HG02970 (cell line): ENCODE measurements around the gene CCBE1.
"Not testable (repeated sequence)": the region's sequence is repeated elsewhere in the genome, so short reads cannot be mapped to it uniquely, and the experiment has no call there.

Source experiments
- ATAC-seq: cut with Tn5 transposase; IDR thresholded peaks from one replicate; pipeline ENCODE4 v1.9.1; 2021; ENCODE audit warnings: mild to moderate bottlenecking, moderate library complexity, moderate number of reproducible peaks; ENCODE audit not compliant: unreplicated experiment, low FRiP score

CCBE1 gene

DNA sequence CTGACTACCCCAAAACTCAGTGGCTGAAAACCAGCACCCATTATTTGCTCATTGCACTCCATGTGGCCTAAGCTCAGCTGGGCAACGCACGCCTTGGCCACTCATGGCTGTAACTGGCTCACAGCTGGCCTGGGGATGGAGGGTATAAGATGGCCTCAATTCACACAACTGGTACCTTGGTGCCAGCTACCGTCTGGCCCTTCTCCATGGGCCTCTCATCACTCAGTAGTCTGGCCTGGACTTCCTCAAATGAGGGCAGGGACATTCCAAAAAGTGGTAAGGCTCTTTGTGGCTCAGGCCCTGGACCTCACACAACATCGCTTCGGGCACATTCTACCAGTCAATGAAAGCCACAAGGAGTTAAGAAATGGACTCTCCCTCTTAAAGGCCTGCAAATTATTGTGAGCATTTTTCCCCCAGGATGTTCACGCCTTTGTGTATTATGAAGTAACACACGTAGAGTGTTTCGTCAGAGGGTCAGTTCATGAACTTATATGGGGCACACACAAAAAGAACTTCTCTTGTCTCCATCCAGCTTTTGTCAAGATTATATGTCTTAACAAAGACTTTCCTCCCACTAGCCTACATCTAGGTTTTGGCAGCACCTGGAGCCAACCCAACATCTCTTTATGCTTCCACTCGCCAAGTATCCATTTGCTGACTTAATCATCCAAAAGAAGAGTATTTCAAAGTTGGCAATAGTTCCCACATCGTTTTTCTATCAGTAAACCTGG is 145.2 kb downstream of the CCBE1 start:
- ATAC-seq: no peak

- ATAC-seq: no peak
These were observed 147.1 kb downstream of the CCBE1 start for GRCh38 chr18:59550174-59550516.

GRCh38 chr18:59549503-59550173 is 147.6 kb downstream of the CCBE1 start:
- no peak for ATAC-seq

GRCh38 chr18:59547581-59548182 is 149.5 kb downstream of the CCBE1 start:
- no peak for ATAC-seq

DNA sequence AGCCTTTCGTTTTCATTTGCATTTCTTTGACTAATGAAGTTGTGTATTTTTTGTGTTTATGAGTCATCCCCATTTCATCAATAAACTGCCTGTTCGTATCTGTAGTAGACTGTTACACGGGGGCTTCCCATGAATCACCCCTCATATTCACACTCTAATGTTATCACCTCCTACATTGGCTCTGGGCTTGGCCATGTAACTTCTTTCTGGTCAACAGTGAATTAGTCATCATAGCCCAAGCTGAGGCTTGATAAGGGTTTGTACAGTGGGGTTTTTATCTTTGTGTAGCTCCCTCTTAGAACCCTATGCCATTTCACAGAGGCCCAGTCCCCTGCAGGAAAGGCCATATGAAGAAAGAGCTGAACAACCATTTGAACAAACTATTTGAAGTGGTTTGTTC is 151.0 kb downstream of the CCBE1 start:
- ATAC-seq: no peak

GRCh38 chr18:59540780-59541179 is 156.4 kb downstream of the CCBE1 start:
- no peak for ATAC-seq

- no peak for ATAC-seq
These were observed 156.9 kb downstream of the CCBE1 start for GRCh38 chr18:59540346-59540745.

DNA sequence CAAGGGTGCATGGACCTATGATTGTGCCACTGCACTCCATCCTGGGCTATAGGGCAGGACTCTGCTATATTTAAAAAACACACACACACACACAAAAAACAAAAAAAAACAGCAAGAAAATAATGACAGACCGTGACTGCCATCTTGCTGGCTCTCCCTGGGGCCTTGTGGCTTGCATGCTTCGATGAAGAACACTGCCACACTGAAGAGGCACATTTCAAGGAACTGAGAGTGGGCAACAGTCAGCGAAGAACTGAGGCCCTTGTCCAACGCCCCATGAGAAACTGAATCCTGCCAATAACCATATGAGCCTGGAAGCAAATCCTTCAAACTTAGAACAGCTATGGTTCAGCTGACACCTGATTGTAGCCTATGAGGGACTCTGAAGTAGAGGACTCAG is 158.1 kb downstream of the CCBE1 start:
- ATAC-seq: no peak

- no peak for ATAC-seq
These were observed 159.6 kb downstream of the CCBE1 start for GRCh38 chr18:59537579-59537978.

DNA sequence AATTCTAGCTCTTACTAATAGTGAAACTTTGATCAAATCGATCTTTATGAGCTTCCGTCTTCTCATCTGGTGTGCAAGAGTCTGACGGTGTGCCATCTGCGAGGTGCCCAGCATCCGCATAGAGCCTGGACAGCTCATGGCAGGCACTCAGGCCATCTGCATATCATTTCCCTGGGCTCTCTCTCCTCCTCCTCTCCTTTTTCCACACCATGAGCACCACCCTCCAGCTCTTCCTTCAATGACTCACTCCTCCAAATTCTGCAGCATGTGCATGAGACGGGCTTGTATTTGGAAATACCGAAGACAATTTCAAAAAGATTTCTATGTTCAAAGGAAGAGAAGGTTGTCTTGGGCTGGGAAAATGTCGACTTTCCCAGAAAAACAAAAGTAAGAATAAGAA is 161.1 kb downstream of the CCBE1 start:
- no peak for ATAC-seq

- ATAC-seq: no peak
These were observed 162.2 kb downstream of the CCBE1 start for GRCh38 chr18:59535055-59535454.

DNA sequence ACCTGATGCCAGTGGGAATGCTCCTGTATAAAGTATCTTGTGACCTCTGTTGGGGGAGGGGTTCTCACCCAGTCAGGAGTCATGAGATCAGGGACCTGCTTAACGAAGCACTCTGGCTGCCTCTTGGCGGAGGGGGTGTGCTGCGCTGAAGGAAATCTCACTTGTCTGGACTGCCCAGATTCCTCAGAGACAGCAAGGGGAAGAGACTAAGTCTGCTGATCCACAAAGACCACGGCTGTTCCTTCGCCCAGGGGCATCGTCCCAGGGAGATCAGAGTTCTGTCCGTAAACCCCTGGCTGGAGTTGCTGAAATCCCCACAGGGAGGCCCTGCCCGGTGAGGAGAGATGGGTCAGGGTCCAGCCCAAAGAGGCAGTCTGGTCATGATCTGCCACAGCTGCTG is 168.4 kb downstream of the CCBE1 start:
- ATAC-seq: no peak

DNA sequence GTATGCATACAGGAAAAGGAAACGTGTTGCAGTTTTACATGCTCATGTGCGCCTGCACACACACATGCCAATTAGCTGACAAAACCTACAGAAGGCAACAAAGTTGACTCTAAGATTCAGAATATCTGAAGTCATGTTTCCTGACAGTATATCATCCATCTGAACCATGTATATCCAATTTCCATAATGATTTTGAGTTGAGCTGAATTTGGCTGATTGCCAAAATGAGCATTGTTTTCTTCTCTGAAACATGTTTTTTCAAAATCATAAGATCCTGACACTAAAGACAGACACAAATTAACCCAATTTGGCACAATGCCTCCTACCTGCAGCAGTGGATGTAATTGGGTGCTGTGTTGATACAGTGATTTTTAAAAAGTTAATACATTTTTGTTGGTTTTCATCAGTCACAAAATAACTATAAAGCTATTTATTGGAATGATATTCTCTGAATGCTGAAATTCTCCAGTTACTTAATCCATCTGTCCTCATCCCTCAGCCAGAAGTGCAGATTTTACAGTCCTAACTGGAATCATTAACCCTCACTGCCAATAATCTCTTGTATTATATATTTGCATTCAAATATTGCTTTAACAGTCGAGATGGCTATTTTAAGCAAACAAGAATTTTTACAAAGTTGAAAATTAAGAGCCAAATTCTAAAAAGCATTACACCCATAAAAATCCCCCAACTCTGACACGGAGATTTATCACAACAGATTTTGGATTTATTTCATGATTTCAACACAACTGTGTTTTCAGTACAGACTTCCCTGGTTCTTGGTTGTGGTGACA is 176.5 kb downstream of the CCBE1 start:
- no peak for ATAC-seq

- no peak for ATAC-seq
These were observed 178.5 kb downstream of the CCBE1 start for GRCh38 chr18:59518705-59519104.

DNA sequence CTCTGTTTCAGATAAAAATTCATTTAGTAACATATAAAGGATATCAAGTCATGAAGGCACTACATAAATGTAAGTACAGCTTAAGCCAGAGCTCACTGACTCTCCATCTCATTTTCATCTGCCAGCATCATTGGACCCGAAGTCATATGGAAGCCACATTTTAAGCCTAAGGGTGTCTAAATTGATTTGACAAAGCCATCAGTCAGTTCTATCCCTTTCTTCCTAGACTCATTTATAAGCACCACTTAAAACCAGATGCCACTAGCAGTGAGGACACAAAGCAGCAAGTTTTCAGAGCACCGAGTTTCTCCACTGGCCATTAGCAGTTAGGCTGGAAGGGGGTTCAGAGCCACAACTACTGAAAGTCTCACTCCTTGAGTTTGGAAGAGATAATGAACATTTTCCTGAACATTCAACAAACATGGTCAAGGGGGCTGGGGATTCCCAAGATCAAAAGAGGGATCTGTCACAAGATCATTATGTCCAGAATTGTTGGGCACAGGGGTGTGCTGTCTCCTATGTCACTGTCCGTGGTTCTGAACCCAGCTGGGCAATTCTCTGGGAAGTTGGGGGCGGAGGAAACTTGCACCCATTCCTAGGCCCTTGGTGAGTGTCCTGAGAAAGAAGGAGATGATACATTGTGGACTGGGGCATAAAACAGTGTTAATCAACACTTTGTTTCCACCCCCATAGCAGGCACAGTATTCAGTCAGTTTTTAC is 179.6 kb downstream of the CCBE1 start:
- no peak for ATAC-seq

- ATAC-seq: no peak
These were observed 180.7 kb downstream of the CCBE1 start for GRCh38 chr18:59516356-59517155.

GRCh38 chr18:59515956-59516355 is 181.3 kb downstream of the CCBE1 start:
- ATAC-seq: not testable (repeated sequence)

DNA sequence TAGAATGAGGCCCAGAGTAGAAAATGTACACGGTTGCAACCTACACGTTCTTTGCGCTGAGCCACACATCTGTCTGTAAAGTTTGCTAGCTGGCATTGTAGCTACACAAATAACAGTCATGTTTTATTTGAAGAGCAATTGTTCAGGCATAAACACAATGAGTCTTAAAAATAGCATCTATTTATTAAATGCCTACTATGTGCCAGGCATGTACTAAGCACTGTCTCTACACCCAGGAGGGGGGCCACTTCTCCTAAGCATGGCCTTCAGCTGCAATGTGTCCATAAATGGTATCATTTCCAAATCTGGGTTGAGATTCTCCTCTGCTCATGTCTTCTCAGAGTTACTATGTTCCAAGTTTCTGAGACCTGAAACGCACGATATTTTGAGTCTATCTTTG is 182.1 kb downstream of the CCBE1 start:
- no peak for ATAC-seq

GRCh38 chr18:59514203-59514602 is 183.0 kb downstream of the CCBE1 start:
- no peak for ATAC-seq
